ENCODE data around the gene KRTAP10-2. TPM values are rescaled to one million over a fixed set of nuclear protein-coding genes. Genes with fewer than 3 reads are reported as not detected.

KRTAP10-2 gene
- polyA plus RNA-seq, 1 donor (not counting 4 experiments of a cell fraction or from before 2014, with no cell fraction given) = not detected

DNA sequence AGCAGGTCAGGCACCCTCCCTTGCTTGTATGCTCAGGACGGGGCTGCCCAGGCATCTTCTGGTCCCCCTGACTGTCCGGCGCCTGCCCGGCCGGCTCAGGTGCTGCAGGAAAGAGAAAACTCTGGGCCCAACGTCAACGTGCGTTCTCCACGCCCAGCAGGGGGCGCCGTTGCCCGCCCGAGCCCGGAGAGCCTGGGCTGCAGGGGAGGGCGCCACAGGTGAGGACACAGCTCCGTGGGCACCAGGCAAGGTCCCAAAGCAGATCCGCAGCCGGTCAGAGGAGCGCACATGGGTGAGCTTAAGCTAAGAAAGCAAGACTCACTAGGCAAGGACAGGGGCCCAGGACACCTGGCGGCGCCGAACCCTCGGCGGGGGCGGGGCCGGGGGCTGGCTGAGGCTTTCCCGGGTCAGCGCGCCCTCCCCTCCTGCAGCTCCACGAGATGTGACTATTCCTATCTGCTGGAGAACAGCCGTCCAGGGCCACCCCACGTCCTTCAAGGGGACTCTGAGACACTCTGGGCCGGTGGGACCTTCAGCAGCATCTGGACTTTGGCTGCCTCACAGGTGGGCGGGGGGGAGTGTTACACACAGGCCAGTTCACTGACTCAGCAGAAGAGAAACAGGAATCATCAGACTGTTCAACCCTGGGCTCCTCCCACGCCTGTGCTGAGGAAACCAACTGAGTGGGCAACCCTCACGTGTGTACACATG, 40.6 kb downstream of the KRTAP10-2 start:
- H3K36me3 ChIP-seq (ENCODE audit: control insufficient read depth in 2 of 2, extremely low read depth in 1 of 2, insufficient read depth in 2 of 2, low read length in 2 of 2) = no peaks in the 10 kb centered on the region
- dilution Hi-C loops (cut with MboI; ENCODE audit: extremely low pct_ligation_motif_present, low sequenced_read_pairs) = no loop called here
- peak overlapping the region; percentile 72 for H3K4me2 ChIP-seq (ENCODE audit: control insufficient read depth, extremely low read depth, insufficient read depth, low read depth, low read length)
- DNase-seq (ENCODE audit: low read depth, low spot score) (no peak), FAIRE-seq (no peak)
- H3K9me3 ChIP-seq (ENCODE audit: control insufficient read depth, low read depth, low read length) = no peaks in the 10 kb centered on the region
- no peaks in the 10 kb centered on the region for H4K20me1 ChIP-seq (ENCODE audit: control insufficient read depth, extremely low read depth, insufficient read depth, low read length)
- no peaks in the 10 kb centered on the region for H3K4me1 ChIP-seq (ENCODE audit: control insufficient read depth, extremely low read depth, insufficient read depth, low read length)
- no peaks in the 10 kb centered on the region for H3K9me1 ChIP-seq (ENCODE audit: control insufficient read depth, extremely low read depth, insufficient read depth, low read length)
- H3K27me3 ChIP-seq (ENCODE audit: control insufficient read depth, extremely low read depth, insufficient read depth, low read length) = peaks cover 11% of the 10 kb centered on the region
- no peak for TF ChIP-seq EZH2 (IDR thresholded peaks at IDR 0.05; ENCODE audit: low read length)
- TF ChIP-seq, protein P1, sequence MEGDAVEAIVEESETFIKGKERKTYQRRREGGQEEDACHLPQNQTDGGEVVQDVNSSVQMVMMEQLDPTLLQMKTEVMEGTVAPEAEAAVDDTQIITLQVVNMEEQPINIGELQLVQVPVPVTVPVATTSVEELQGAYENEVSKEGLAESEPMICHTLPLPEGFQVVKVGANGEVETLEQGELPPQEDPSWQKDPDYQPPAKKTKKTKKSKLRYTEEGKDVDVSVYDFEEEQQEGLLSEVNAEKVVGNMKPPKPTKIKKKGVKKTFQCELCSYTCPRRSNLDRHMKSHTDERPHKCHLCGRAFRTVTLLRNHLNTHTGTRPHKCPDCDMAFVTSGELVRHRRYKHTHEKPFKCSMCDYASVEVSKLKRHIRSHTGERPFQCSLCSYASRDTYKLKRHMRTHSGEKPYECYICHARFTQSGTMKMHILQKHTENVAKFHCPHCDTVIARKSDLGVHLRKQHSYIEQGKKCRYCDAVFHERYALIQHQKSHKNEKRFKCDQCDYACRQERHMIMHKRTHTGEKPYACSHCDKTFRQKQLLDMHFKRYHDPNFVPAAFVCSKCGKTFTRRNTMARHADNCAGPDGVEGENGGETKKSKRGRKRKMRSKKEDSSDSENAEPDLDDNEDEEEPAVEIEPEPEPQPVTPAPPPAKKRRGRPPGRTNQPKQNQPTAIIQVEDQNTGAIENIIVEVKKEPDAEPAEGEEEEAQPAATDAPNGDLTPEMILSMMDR (optimal IDR thresholded peaks at IDR 0.05 in 1 of 3, IDR thresholded peaks at IDR 0.05 in 1 of 3, conservative IDR thresholded peaks at IDR 0.05 in 1 of 3; ENCODE audit: extremely low read depth in 1 of 3, insufficient read depth in 2 of 3, low read length in 3 of 3) = peak; percentile 72 to 96 (median 96)
- H3K79me2 ChIP-seq (ENCODE audit: control insufficient read depth, insufficient read depth, low read length) = no peaks in the 10 kb centered on the region
- H2AFZ ChIP-seq (ENCODE audit: control insufficient read depth, low read length) = peak overlapping the region; percentile 52
- H3K4me3 ChIP-seq (ENCODE audit: control insufficient read depth in 2 of 3, extremely low read depth in 1 of 3, insufficient read depth in 2 of 3, low read depth in 1 of 3, low read length in 3 of 3) = peak overlapping the region; percentile 1 to 54 (median 50)
- no peak overlapping the region for H3K9ac ChIP-seq (ENCODE audit: control insufficient read depth, extremely low read depth, insufficient read depth, low read length)
- H3K27ac ChIP-seq (ENCODE audit: control insufficient read depth, insufficient read depth, low read length) = no peak overlapping the region

DNA sequence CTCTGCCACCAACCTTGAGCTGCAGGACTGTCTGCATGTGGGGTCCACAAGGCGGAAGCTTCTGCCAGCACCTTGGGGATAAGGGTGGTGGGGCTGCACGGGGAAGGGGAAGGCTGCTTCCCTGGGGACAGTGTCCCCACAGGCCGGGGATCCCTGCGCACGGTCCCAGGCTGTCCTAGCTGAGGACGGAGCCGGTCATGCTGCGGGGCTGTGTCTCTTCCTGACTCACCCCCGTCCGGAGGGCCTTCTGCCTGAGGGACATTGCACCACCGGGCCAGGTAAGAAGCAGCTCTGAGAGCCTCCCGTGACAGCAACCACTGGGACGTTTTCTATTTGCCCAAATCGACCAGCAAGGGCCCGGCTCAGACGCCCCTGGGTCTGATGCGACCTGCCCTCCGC, 41.2 kb downstream of the KRTAP10-2 start:
- Histone ChIP-seq H3K4me3 (ENCODE audit: control insufficient read depth in 2 of 3, extremely low read depth in 1 of 3, insufficient read depth in 2 of 3, low read depth in 1 of 3, low read length in 3 of 3) (no peak overlapping the region), H3K9me3 (ENCODE audit: control insufficient read depth, low read depth, low read length) (no peaks in the 10 kb centered on the region), H3K27ac (ENCODE audit: control insufficient read depth, insufficient read depth, low read length) (no peak overlapping the region), H3K9ac (ENCODE audit: control insufficient read depth, extremely low read depth, insufficient read depth, low read length) (no peak overlapping the region), H3K4me1 (ENCODE audit: control insufficient read depth, extremely low read depth, insufficient read depth, low read length) (no peaks in the 10 kb centered on the region), H3K4me2 (ENCODE audit: control insufficient read depth, extremely low read depth, insufficient read depth, low read depth, low read length) (peak overlapping the region; percentile 72), H2AFZ (ENCODE audit: control insufficient read depth, low read length) (no peak overlapping the region), H4K20me1 (ENCODE audit: control insufficient read depth, extremely low read depth, insufficient read depth, low read length) (no peaks in the 10 kb centered on the region), H3K27me3 (ENCODE audit: control insufficient read depth, extremely low read depth, insufficient read depth, low read length) (peaks cover 11% of the 10 kb centered on the region), H3K9me1 (ENCODE audit: control insufficient read depth, extremely low read depth, insufficient read depth, low read length) (no peaks in the 10 kb centered on the region), H3K36me3 (ENCODE audit: control insufficient read depth in 2 of 2, extremely low read depth in 1 of 2, insufficient read depth in 2 of 2, low read length in 2 of 2) (no peaks in the 10 kb centered on the region), H3K79me2 (ENCODE audit: control insufficient read depth, insufficient read depth, low read length) (no peaks in the 10 kb centered on the region)
- DNase-seq (ENCODE audit: low read depth, low spot score) (no peak), FAIRE-seq (no peak)
- dilution Hi-C loops (cut with MboI; ENCODE audit: extremely low pct_ligation_motif_present, low sequenced_read_pairs) = no loop called here
- TF ChIP-seq EZH2 (IDR thresholded peaks at IDR 0.05; ENCODE audit: low read length) = no peak
- TF ChIP-seq, protein P1 (optimal IDR thresholded peaks at IDR 0.05 in 1 of 3, IDR thresholded peaks at IDR 0.05 in 1 of 3, conservative IDR thresholded peaks at IDR 0.05 in 1 of 3; ENCODE audit: extremely low read depth in 1 of 3, insufficient read depth in 2 of 3, low read length in 3 of 3) = no peak
